ENCODE data around the gene PSD.

Gene PSD

DNA sequence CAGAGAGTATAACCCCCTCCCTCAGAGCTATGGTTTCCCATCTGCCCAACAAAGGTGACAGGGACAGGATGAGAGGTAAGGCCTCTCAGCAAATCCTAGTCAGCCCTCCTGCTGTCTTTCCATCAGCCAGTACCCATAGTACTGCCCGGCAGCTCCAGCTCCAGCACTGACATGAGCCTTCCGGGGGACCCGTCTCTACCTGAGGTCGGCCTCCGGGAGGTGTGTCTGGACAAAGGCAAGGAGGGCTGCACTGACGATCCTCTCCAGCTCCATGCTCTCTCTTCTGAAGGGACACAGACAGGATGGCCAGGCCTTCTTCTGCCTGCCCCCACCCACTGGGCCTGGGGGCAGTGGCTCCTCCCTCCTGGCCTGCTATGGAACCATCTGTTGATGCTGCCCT is 6.3 kb upstream of the PSD start:
- Histone ChIP-seq H3K27me3 (ENCODE audit: control insufficient read depth, low read length) (no peaks in the 10 kb centered on the region), H3K9me3 (ENCODE audit: control insufficient read depth, insufficient read depth, low read length) (no peaks in the 10 kb centered on the region), H3K4me1 (ENCODE audit: control insufficient read depth, low read length) (peaks cover 21% of the 10 kb centered on the region), H4K20me1 (ENCODE audit: control insufficient read depth, insufficient read depth, low read depth, low read length) (no peaks in the 10 kb centered on the region), H3K79me2 (ENCODE audit: control insufficient read depth, low read length) (peaks cover 21% of the 10 kb centered on the region), H3K4me2 (ENCODE audit: low read length) (no peak overlapping the region), H3F3A (ENCODE audit: control insufficient read depth, insufficient read depth) (peaks cover 7% of the 10 kb centered on the region; the same call in 1 of the 2 replicates), H3K36me3 (ENCODE audit: control insufficient read depth, low read length) (peaks cover 19% of the 10 kb centered on the region), H3K4me3 (ENCODE audit: low read length) (no peak overlapping the region), H3K9me2 (replicated peaks; ENCODE audit: control insufficient read depth, low read length) (no peaks in the 10 kb centered on the region), H3K27ac (ENCODE audit: low read depth, low read length) (no peak overlapping the region)
- TF ChIP-seq, protein P1, sequence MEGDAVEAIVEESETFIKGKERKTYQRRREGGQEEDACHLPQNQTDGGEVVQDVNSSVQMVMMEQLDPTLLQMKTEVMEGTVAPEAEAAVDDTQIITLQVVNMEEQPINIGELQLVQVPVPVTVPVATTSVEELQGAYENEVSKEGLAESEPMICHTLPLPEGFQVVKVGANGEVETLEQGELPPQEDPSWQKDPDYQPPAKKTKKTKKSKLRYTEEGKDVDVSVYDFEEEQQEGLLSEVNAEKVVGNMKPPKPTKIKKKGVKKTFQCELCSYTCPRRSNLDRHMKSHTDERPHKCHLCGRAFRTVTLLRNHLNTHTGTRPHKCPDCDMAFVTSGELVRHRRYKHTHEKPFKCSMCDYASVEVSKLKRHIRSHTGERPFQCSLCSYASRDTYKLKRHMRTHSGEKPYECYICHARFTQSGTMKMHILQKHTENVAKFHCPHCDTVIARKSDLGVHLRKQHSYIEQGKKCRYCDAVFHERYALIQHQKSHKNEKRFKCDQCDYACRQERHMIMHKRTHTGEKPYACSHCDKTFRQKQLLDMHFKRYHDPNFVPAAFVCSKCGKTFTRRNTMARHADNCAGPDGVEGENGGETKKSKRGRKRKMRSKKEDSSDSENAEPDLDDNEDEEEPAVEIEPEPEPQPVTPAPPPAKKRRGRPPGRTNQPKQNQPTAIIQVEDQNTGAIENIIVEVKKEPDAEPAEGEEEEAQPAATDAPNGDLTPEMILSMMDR (IDR thresholded peaks at IDR 0.05; ENCODE audit: low read depth, low read length, poor library complexity, severe bottlenecking), result no peak
- no peak for TF ChIP-seq EZH2phosphoT487 (IDR thresholded peaks at IDR 0.05; ENCODE audit: borderline replicate concordance, low read length)

DNA sequence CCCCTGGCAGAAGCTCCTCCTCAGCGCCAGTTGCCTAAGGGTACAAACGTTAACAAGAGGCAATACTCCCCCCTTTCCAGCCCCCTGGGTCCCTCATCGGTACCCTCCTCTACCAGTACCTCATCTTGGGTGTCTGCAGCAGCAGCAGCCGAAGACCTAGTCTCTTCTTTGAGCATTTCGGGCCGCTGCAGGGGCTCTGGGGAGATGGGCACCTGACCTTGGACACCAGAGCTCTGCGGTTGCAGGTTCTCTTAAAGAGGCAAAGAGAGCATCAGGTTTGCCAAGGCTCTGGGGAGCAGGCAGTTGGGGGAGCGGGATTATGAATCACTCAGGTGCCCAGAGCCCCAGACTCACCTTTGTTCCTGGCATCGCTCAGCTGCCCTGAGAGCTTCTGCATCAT is 5.6 kb upstream of the PSD start:
- Histone ChIP-seq H3K4me1 (ENCODE audit: control insufficient read depth, low read length) (peaks cover 27% of the 10 kb centered on the region), H3K27ac (ENCODE audit: low read depth, low read length) (no peak overlapping the region), H3K27me3 (ENCODE audit: control insufficient read depth, low read length) (no peaks in the 10 kb centered on the region), H3K4me3 (ENCODE audit: low read length) (no peak overlapping the region), H3K9me2 (replicated peaks; ENCODE audit: control insufficient read depth, low read length) (no peaks in the 10 kb centered on the region), H3K4me2 (ENCODE audit: low read length) (no peak overlapping the region), H3K79me2 (ENCODE audit: control insufficient read depth, low read length) (peaks cover 21% of the 10 kb centered on the region), H3F3A (ENCODE audit: control insufficient read depth, insufficient read depth) (peaks cover 7% of the 10 kb centered on the region; the same call in 1 of the 2 replicates), H3K9me3 (ENCODE audit: control insufficient read depth, insufficient read depth, low read length) (no peaks in the 10 kb centered on the region), H4K20me1 (ENCODE audit: control insufficient read depth, insufficient read depth, low read depth, low read length) (no peaks in the 10 kb centered on the region), H3K36me3 (ENCODE audit: control insufficient read depth, low read length) (peaks cover 19% of the 10 kb centered on the region)
- TF ChIP-seq EZH2phosphoT487 (IDR thresholded peaks at IDR 0.05; ENCODE audit: borderline replicate concordance, low read length), result no peak
- TF ChIP-seq, protein P1 (IDR thresholded peaks at IDR 0.05; ENCODE audit: low read depth, low read length, poor library complexity, severe bottlenecking), result no peak

DNA sequence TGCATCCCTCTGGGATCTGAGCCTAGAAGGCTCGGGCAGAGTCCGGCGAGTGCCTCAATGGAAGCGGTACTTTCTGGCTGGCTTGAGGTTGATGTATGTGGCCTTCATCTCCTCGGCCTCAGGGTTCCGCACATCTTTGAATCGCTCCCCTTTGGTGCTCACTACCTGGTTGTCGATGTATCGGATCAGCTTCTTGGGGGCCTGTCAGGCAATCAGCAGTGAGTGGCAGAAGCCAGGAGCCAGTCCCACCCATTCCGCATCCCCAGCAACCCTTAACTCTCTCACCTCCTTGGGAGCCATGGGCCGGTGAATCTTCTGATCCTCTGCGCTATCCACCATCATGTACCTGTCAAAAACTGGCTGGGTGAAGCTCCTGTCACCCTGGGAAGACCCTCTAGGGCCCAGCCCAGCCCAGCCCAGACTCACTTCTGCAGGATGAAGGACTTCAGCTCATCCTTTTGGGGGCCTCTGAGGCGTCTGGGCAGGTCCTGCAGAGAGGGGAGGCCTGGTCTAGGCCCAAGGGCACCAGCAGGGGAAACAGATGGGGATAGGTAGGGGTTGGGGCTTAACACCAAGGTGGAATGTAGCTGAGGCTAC is 4.9 kb upstream of the PSD start:
- H3K4me2 ChIP-seq (ENCODE audit: low read length), result peak overlapping the region; percentile 93

More for the DNA sequence above, 4.9 kb upstream of the PSD start:
- H3F3A ChIP-seq (ENCODE audit: control insufficient read depth, insufficient read depth), result peaks cover 7% of the 10 kb centered on the region; the same call in 1 of the 2 replicates
- peaks cover 21% of the 10 kb centered on the region for H3K79me2 ChIP-seq (ENCODE audit: control insufficient read depth, low read length)
- TF ChIP-seq, protein P1 (IDR thresholded peaks at IDR 0.05; ENCODE audit: low read depth, low read length, poor library complexity, severe bottlenecking), result no peak
- TF ChIP-seq EZH2phosphoT487 (IDR thresholded peaks at IDR 0.05; ENCODE audit: borderline replicate concordance, low read length), result no peak
- no peaks in the 10 kb centered on the region for H4K20me1 ChIP-seq (ENCODE audit: control insufficient read depth, insufficient read depth, low read depth, low read length)
- H3K4me1 ChIP-seq (ENCODE audit: control insufficient read depth, low read length), result peaks cover 31% of the 10 kb centered on the region
- no peaks in the 10 kb centered on the region for H3K9me2 ChIP-seq (replicated peaks; ENCODE audit: control insufficient read depth, low read length)
- no peak overlapping the region for H3K27ac ChIP-seq (ENCODE audit: low read depth, low read length)
- no peaks in the 10 kb centered on the region for H3K9me3 ChIP-seq (ENCODE audit: control insufficient read depth, insufficient read depth, low read length)
- no peaks in the 10 kb centered on the region for H3K27me3 ChIP-seq (ENCODE audit: control insufficient read depth, low read length)
- H3K36me3 ChIP-seq (ENCODE audit: control insufficient read depth, low read length), result peaks cover 19% of the 10 kb centered on the region
- H3K4me3 ChIP-seq (ENCODE audit: low read length), result peak overlapping the region; percentile 88; the same call in 1 of the 2 replicates

All from DOHH2 (cell line).